Neural progenitor cell (in vitro differentiated cells): Measurements from ENCODE around the gene PCNX3. TPM values are rescaled to one million over a fixed set of nuclear protein-coding genes. Genes with fewer than 3 reads are reported as not detected.
"Not testable (repeated sequence)": the region's sequence is repeated elsewhere in the genome, so short reads cannot be mapped to it uniquely, and the experiment has no call there.

Source experiments
- DNase-seq: peaks from one replicate; pipeline ENCODE4 v3.0.0-alpha.2; 2016; ENCODE audit warnings: low spot score
- H2AFZ ChIP-seq: fragments of 200-600 bp; sonication (generic); replicated peaks from 2 replicates; pipeline ENCODE4 v1.6.1; 2016; ENCODE audit warnings: antibody characterized with exemption
- H3F3A ChIP-seq: fragments of 200-600 bp; sonication (generic); 2 replicates; pipeline ENCODE4 v1.6.1; 2016; ENCODE audit warnings: antibody characterized with exemption, low read depth
- H3K27ac ChIP-seq: fragments of 200-600 bp; sonication (generic); 2 replicates; pipeline ENCODE4 v1.5.1; 2016; ENCODE audit warnings: mild to moderate bottlenecking
- H3K27me3 ChIP-seq: fragments of 200-600 bp; sonication (generic); 2 replicates; pipeline ENCODE4 v1.6.1; 2016; ENCODE audit warnings: mild to moderate bottlenecking, moderate library complexity
- H3K36me3 ChIP-seq: fragments of 200-600 bp; sonication (generic); 2 replicates; pipeline ENCODE4 v1.5.1; 2016
- H3K4me1 ChIP-seq: fragments of 200-600 bp; sonication (generic); 2 replicates; pipeline ENCODE4 v1.6.1; 2016; ENCODE audit warnings: mixed run types
- H3K4me2 ChIP-seq: fragments of 200-600 bp; sonication (generic); 2 replicates; pipeline ENCODE4 v1.6.1; 2016
- H3K4me3 ChIP-seq: fragments of 200-600 bp; sonication (generic); 2 replicates; pipeline ENCODE4 v1.5.1; 2016
- H3K79me2 ChIP-seq: fragments of 200-600 bp; sonication (generic); 2 replicates; pipeline ENCODE4 v1.6.1; 2016; ENCODE audit warnings: low read depth
- H3K9ac ChIP-seq: fragments of 200-600 bp; sonication (generic); 2 replicates; pipeline ENCODE4 v1.6.1; 2016
- H3K9me3 ChIP-seq: fragments of 200-600 bp; sonication (generic); 2 replicates; pipeline ENCODE4 v1.5.1; 2016; ENCODE audit warnings: low read depth
- H4K20me1 ChIP-seq: fragments of 200-600 bp; sonication (generic); 2 replicates; pipeline ENCODE4 v1.6.1; 2016; ENCODE audit warnings: low read depth
- H3K27ac Mint-ChIP-seq: 3 replicates; pipeline ENCODE4 v1.8.0; 2021; ENCODE audit warnings: mixed read lengths
- H3K27me3 Mint-ChIP-seq: 2 replicates; pipeline ENCODE4 v1.8.0; 2022; ENCODE audit warnings: low read depth, mild to moderate bottlenecking, inconsistent platforms, moderate library complexity, mixed read lengths; ENCODE audit not compliant: insufficient read depth
- H3K36me3 Mint-ChIP-seq: 3 replicates; pipeline ENCODE4 v1.8.0; 2021; ENCODE audit warnings: mixed read lengths
- H3K4me1 Mint-ChIP-seq: 3 replicates; pipeline ENCODE4 v1.8.0; 2021; ENCODE audit warnings: mixed read lengths
- H3K4me3 Mint-ChIP-seq: 3 replicates; pipeline ENCODE4 v1.8.0; 2021; ENCODE audit warnings: mild to moderate bottlenecking, moderate library complexity, mixed read lengths
- H3K9me3 Mint-ChIP-seq: 3 replicates; pipeline ENCODE4 v1.8.0; 2020; ENCODE audit warnings: mixed read lengths
- EZH2 ChIP-seq: fragments of 200-600 bp; sonication (generic); IDR thresholded peaks from 2 replicates; pipeline ENCODE4 v1.6.1; 2017; ENCODE audit warnings: antibody characterized with exemption, mild to moderate bottlenecking, moderate library complexity
- EZH2phosphoT487 ChIP-seq: fragments of 200-600 bp; sonication (generic); IDR thresholded peaks from 2 replicates; pipeline ENCODE4 v1.6.1; 2017; ENCODE audit warnings: antibody characterized with exemption
- microRNA-seq: library from miRNA; unstranded; fragments of <30 nt; microRNA quantifications from one replicate; pipeline ENCODE4, GENCODE V29; 2016
- small RNA-seq: library from RNA; depleted of rRNA; stranded (forward); fragments of <200 nt; gene quantifications from one replicate; pipeline ENCODE3, GENCODE V24; 2015
- total RNA-seq: library from RNA; depleted of rRNA; stranded (reverse); fragments of >200 nt; gene quantifications from 2 replicates; pipeline ENCODE4 v1.2.3, GENCODE V29; 2015; ENCODE audit warnings: low replicate concordance
- TF ChIP-seq, protein P1 (sequence below): fragments of 200-600 bp; sonication (generic); IDR thresholded peaks from 2 replicates; pipeline ENCODE4 v1.5.1; 2017; ENCODE audit warnings: antibody characterized with exemption, mild to moderate bottlenecking

The PCNX3 gene
- total RNA-seq, 1 donor from 2014 or later, result 6.6 TPM

DNA sequence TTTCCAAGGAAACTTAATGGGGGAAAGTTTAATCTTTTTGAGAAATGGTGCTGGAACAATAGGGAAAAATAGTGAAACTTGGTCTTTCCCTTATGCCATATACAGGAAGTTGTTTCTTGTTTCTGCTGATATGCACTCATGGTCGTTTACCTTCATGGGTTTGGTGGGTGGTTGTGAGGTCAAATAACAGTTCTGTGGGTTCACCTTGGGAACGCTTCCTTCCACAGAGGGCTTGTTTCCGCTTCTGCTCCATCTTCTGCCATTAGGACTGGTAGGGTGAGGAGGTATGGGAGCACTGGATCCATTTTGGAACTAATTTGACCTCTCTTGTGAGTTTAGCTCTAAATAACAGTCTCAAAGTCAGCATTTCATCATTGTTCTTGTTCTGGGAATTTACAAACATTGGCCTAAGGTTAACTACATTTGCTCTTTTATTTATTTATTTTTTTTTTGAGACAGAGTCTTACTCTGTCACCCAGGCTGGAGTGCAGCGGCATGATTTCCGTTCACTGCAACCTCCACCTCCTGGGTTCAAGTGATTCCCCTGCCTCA is 64.7 kb downstream of the PCNX3 start:
- H3K9me3 ChIP-seq, result no peaks in the 10 kb centered on the region
- peaks cover 9% of the 10 kb centered on the region for H3K27me3 Mint-ChIP-seq
- no peaks in the 10 kb centered on the region for H3K36me3 Mint-ChIP-seq
- no peaks in the 10 kb centered on the region for H3K4me1 ChIP-seq
- no peaks in the 10 kb centered on the region for H3K36me3 ChIP-seq
- H3K4me3 Mint-ChIP-seq, result no peak overlapping the region
- no peak overlapping the region for H3K4me3 ChIP-seq
- H3K27ac Mint-ChIP-seq, result no peak overlapping the region
- no peak overlapping the region for H3K4me2 ChIP-seq
- H3K27ac ChIP-seq, result no peak overlapping the region
- H3K27me3 ChIP-seq, result peaks cover 12% of the 10 kb centered on the region
- TF ChIP-seq, protein P1, sequence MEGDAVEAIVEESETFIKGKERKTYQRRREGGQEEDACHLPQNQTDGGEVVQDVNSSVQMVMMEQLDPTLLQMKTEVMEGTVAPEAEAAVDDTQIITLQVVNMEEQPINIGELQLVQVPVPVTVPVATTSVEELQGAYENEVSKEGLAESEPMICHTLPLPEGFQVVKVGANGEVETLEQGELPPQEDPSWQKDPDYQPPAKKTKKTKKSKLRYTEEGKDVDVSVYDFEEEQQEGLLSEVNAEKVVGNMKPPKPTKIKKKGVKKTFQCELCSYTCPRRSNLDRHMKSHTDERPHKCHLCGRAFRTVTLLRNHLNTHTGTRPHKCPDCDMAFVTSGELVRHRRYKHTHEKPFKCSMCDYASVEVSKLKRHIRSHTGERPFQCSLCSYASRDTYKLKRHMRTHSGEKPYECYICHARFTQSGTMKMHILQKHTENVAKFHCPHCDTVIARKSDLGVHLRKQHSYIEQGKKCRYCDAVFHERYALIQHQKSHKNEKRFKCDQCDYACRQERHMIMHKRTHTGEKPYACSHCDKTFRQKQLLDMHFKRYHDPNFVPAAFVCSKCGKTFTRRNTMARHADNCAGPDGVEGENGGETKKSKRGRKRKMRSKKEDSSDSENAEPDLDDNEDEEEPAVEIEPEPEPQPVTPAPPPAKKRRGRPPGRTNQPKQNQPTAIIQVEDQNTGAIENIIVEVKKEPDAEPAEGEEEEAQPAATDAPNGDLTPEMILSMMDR, result no peak
- no peak for TF ChIP-seq EZH2
- TF ChIP-seq EZH2phosphoT487, result no peak
- H3K9me3 Mint-ChIP-seq, result no peaks in the 10 kb centered on the region
- no peaks in the 10 kb centered on the region for H4K20me1 ChIP-seq
- no peaks in the 10 kb centered on the region for H3K4me1 Mint-ChIP-seq
- no peaks in the 10 kb centered on the region for H3F3A ChIP-seq
- DNase-seq, result no peak
- H2AFZ ChIP-seq, result no peak overlapping the region
- no peak overlapping the region for H3K9ac ChIP-seq
- H3K79me2 ChIP-seq, result no peaks in the 10 kb centered on the region

DNA sequence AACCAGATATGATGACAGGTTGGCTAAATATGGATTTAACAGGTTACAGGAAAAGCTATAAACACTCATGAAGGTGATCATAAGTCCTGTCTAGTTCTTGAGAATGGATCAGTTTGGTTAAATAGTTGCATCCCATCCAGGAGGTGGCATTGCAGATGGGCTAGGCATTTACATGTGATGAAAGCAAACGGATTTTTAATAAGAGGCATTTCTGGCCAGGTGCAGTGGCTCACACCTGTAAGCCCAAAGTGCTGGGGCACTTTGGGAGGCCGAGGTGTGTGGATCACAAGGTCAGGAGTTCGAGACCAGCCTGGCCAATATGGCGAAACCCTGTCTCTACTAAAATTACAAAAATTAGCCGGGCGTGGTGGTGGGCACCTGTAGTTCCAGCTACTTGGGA is 67.9 kb downstream of the PCNX3 start:
- not testable (repeated sequence) for H3K36me3 ChIP-seq, H3K4me1 ChIP-seq, H4K20me1 ChIP-seq, H3F3A ChIP-seq, H3K9ac ChIP-seq, H3K9me3 Mint-ChIP-seq, H3K4me1 Mint-ChIP-seq, H3K79me2 ChIP-seq, H2AFZ ChIP-seq, H3K4me2 ChIP-seq, H3K4me3 ChIP-seq, H3K27ac ChIP-seq, H3K9me3 ChIP-seq, H3K36me3 Mint-ChIP-seq, H3K4me3 Mint-ChIP-seq, DNase-seq, H3K27ac Mint-ChIP-seq
- H3K27me3 Mint-ChIP-seq, result peaks cover 13% of the 10 kb centered on the region
- peaks cover 12% of the 10 kb centered on the region for H3K27me3 ChIP-seq

DNA sequence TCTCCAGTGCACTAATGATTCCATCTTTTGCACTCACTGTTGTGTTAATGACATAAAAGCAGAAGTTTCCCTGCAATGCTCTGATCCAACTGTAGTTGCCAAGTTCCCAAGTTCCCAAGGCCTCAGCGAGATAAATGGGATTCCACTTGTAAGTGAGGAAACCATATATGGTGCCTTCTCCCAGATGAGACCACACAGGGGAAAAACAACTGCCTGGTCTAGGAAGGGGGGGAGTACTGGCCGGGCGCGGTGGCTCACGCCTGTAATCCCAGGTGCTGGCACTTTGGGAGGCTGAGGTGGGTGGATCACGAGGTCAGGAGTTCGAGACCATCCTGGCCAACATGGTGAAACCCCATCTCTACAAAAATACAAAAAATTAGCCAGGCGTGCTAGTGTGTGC is 70.4 kb downstream of the PCNX3 start:
- Histone ChIP-seq H4K20me1 (no peaks in the 10 kb centered on the region), H3K4me2 (no peak overlapping the region), H3K4me1 (no peaks in the 10 kb centered on the region), H2AFZ (no peak overlapping the region), H3K79me2 (no peaks in the 10 kb centered on the region), H3K27ac (no peak overlapping the region), H3K9ac (no peak overlapping the region), H3K4me3 (no peak overlapping the region), H3K9me3 (no peaks in the 10 kb centered on the region), H3F3A (no peaks in the 10 kb centered on the region), H3K27me3 (peaks cover 12% of the 10 kb centered on the region), H3K36me3 (no peaks in the 10 kb centered on the region)
- Mint-ChIP-seq H3K4me3 (no peak overlapping the region), H3K36me3 (no peaks in the 10 kb centered on the region), H3K4me1 (peaks cover 4% of the 10 kb centered on the region), H3K27me3 (peaks cover 13% of the 10 kb centered on the region), H3K27ac (no peak overlapping the region), H3K9me3 (no peaks in the 10 kb centered on the region)
- TF ChIP-seq EZH2phosphoT487, result no peak
- TF ChIP-seq, protein P1, result no peak
- TF ChIP-seq EZH2, result no peak
- DNase-seq, result no peak

Small RNA genes within 50 kb of the gene (microRNA-seq; reads per million reads assigned to microRNA genes)
- gene MIR4489 (not detected), gene MIR4690 (not detected)

Small RNA genes within 50 kb of the gene (small RNA-seq; reads per million reads assigned to genes)
- gene MIR4489, result not detected
- gene MIR4690, result not detected

Other genes starting within 250 kb of the PCNX3 start
- 0.47 and 1.2 TPM in 2 replicates for gene SLC25A45, start 233.1 kb upstream of the PCNX3 start, total RNA-seq
- 5.8 and 28.3 TPM in 2 replicates for gene FRMD8, start 229.1 kb upstream of the PCNX3 start, total RNA-seq
- gene NEAT1, start 193.0 kb upstream of the PCNX3 start, total RNA-seq, result 2.8 and 4.0 TPM in 2 replicates
- 5,397 and 9,030 TPM in 2 replicates for gene MALAT1, start 116.7 kb upstream of the PCNX3 start, total RNA-seq
- 16.9 and 45.2 TPM in 2 replicates for gene SCYL1, start 90.7 kb upstream of the PCNX3 start, total RNA-seq
- gene LTBP3, start 57.4 kb upstream of the PCNX3 start, total RNA-seq, result 1.2 and 6.1 TPM in 2 replicates
- gene ZNRD2, start 45.3 kb upstream of the PCNX3 start, total RNA-seq, result 15.5 and 34.0 TPM in 2 replicates
- gene FAM89B, start 43.2 kb upstream of the PCNX3 start, total RNA-seq, result 11.7 and 27.8 TPM in 2 replicates
- 4.7 and 5.1 TPM in 2 replicates for gene EHBP1L1, start 39.7 kb upstream of the PCNX3 start, total RNA-seq
- gene KCNK7, start 20.0 kb upstream of the PCNX3 start, total RNA-seq, result 0.34 TPM in 1 of 2 replicates, not detected in the other
- gene MAP3K11, start 1.6 kb upstream of the PCNX3 start, total RNA-seq, result 9.9 and 42.0 TPM in 2 replicates
- gene SIPA1, start 22.3 kb downstream of the PCNX3 start, total RNA-seq, result 4.7 and 16.4 TPM in 2 replicates
- gene RELA, start 47.1 kb downstream of the PCNX3 start, total RNA-seq, result 11.0 and 14.7 TPM in 2 replicates
- gene KAT5, start 96.5 kb downstream of the PCNX3 start, total RNA-seq, result 21.0 and 41.7 TPM in 2 replicates
- 23.4 and 53.3 TPM in 2 replicates for gene RNASEH2C, start 105.0 kb downstream of the PCNX3 start, total RNA-seq
- 3.6 and 13.8 TPM in 2 replicates for gene AP5B1, start 165.2 kb downstream of the PCNX3 start, total RNA-seq
- 0.12 TPM in 1 of 2 replicates, not detected in the other for gene OVOL1, start 171.3 kb downstream of the PCNX3 start, total RNA-seq
- gene SNX32, start 218.2 kb downstream of the PCNX3 start, total RNA-seq, result 1.4 and 3.0 TPM in 2 replicates
- 704 and 971 TPM in 2 replicates for gene CFL1, start 242.4 kb downstream of the PCNX3 start, total RNA-seq
- 36.8 and 42.4 TPM in 2 replicates for gene MUS81, start 244.7 kb downstream of the PCNX3 start, total RNA-seq